Neuronal stem cell (in vitro differentiated cells): ENCODE data around the gene TRAPPC2.
"Not testable (repeated sequence)": the region's sequence is repeated elsewhere in the genome, so short reads cannot be mapped to it uniquely, and the experiment has no call there.

Experiments used
- DNase-seq: peaks from one replicate; pipeline ENCODE4 v3.0.0-alpha.2; 2013; ENCODE audit warnings: low spot score
- H2AFZ ChIP-seq: one replicate; pipeline ENCODE4 v1.6.1; 2013; ENCODE audit warnings: mild to moderate bottlenecking, low read length, inconsistent platforms
- H2AK5ac ChIP-seq: 2 replicates; pipeline ENCODE4 v1.6.1; 2013; ENCODE audit warnings: low read depth, mild to moderate bottlenecking, inconsistent platforms, low read length, moderate library complexity, mixed read lengths
- H2BK120ac ChIP-seq: 2 replicates; pipeline ENCODE4 v1.6.1; 2013; ENCODE audit warnings: low read depth, mild to moderate bottlenecking, inconsistent platforms, low read length, moderate library complexity, mixed read lengths
- H2BK12ac ChIP-seq: one replicate; pipeline ENCODE4 v1.6.1; 2013; ENCODE audit warnings: low read length, inconsistent platforms
- H2BK15ac ChIP-seq: 2 replicates; pipeline ENCODE4 v1.6.1; 2013; ENCODE audit warnings: mild to moderate bottlenecking, low read length, inconsistent platforms, mixed read lengths
- H2BK5ac ChIP-seq: one replicate; pipeline ENCODE4 v1.6.1; 2013; ENCODE audit warnings: inconsistent platforms, mild to moderate bottlenecking, low read length, moderate library complexity
- H3K14ac ChIP-seq: one replicate; pipeline ENCODE4 v1.6.1; 2013; ENCODE audit warnings: low read length, inconsistent platforms
- H3K18ac ChIP-seq: 2 replicates; pipeline ENCODE4 v1.6.1; 2013; ENCODE audit warnings: low read length, inconsistent platforms
- H3K23ac ChIP-seq: 2 replicates; pipeline ENCODE4 v1.6.1; 2013; ENCODE audit warnings: low read depth, mild to moderate bottlenecking, mixed read lengths, low read length, inconsistent platforms; ENCODE audit not compliant: poor library complexity
- H3K27ac ChIP-seq: replicated peaks from 3 replicates; pipeline ENCODE4 v1.5.1; 2013; ENCODE audit warnings: low read length, inconsistent platforms
- H3K27me3 ChIP-seq, 3 experiments: 2 replicates each; pipeline ENCODE4 v1.6.1; 2013; ENCODE audit warnings: low read length in 3 of 3, mild to moderate bottlenecking in 2 of 3, inconsistent platforms in 1 of 3, low read depth in 1 of 3, mixed read lengths in 1 of 3, moderate library complexity in 1 of 3; ENCODE audit not compliant: control insufficient read depth in 3 of 3, insufficient read depth in 3 of 3
- H3K36me3 ChIP-seq, 2 donors: replicated peaks in 1 of 2; 2 replicates each; pipeline ENCODE4 v1.6.1; 2013; ENCODE audit warnings: low read length in 2 of 2; ENCODE audit not compliant: control insufficient read depth in 2 of 2, insufficient read depth in 2 of 2
- H3K4ac ChIP-seq: 2 replicates; pipeline ENCODE4 v1.6.1; 2013; ENCODE audit warnings: inconsistent platforms, mild to moderate bottlenecking, low read length, moderate library complexity
- H3K4me1 ChIP-seq, 2 donors: 1 replicate in 1 of 2; 2 replicates in 1 of 2; pipeline ENCODE4 v1.6.1; 2013; ENCODE audit warnings: low read length in 2 of 2, low read depth in 1 of 2; ENCODE audit not compliant: control insufficient read depth in 2 of 2, insufficient read depth in 1 of 2
- H3K4me2 ChIP-seq: one replicate; pipeline ENCODE4 v1.6.1; 2013; ENCODE audit warnings: mild to moderate bottlenecking, low read length, inconsistent platforms; ENCODE audit not compliant: insufficient read depth, poor library complexity, severe bottlenecking
- H3K4me3 ChIP-seq, 2 donors: 2 replicates each; pipeline ENCODE4 v1.5.1; 2013; ENCODE audit warnings: low read length in 2 of 2, mild to moderate bottlenecking in 2 of 2, inconsistent platforms in 1 of 2, moderate library complexity in 1 of 2
- H3K79me1 ChIP-seq: one replicate; pipeline ENCODE4 v1.6.1; 2013; ENCODE audit warnings: low read depth, mild to moderate bottlenecking, inconsistent platforms, low read length, moderate library complexity
- H3K9ac ChIP-seq: one replicate; pipeline ENCODE4 v1.6.1; 2013; ENCODE audit warnings: mild to moderate bottlenecking, low read depth, low read length, inconsistent platforms; ENCODE audit not compliant: poor library complexity
- H3K9me3 ChIP-seq, 2 donors: replicated peaks in 1 of 2; 2 replicates each; pipeline versions ENCODE3 to v1.6.1; 2013; ENCODE audit warnings: low read length in 2 of 2, mild to moderate bottlenecking in 2 of 2, inconsistent platforms in 1 of 2, low read depth in 1 of 2, mixed read lengths in 1 of 2, moderate library complexity in 1 of 2; ENCODE audit not compliant: control insufficient read depth in 2 of 2, insufficient read depth in 1 of 2
- H4K8ac ChIP-seq: one replicate; pipeline ENCODE4 v1.6.1; 2013; ENCODE audit warnings: low read depth, mild to moderate bottlenecking, inconsistent platforms, low read length, moderate library complexity
- H4K91ac ChIP-seq: one replicate; pipeline ENCODE4 v1.6.1; 2013; ENCODE audit warnings: low read length, low read depth, mild to moderate bottlenecking, inconsistent platforms; ENCODE audit not compliant: poor library complexity
- WGBS, 2 donors: extraction: QIAGEN DNeasy Blood & Tissue Kit; methylation state at CpG; one replicate each; pipeline ENCODE4 v1.1.7; 2013; ENCODE audit warnings: missing lambda C conversion rate in 2 of 2, mixed read lengths in 1 of 2; ENCODE audit not compliant: insufficient read length in 2 of 2, insufficient replicate concordance in 1 of 2; ENCODE audit errors: extremely low coverage in 2 of 2; 5-methylcytosine and 5-hydroxymethylcytosine counted together

TRAPPC2 gene

DNA sequence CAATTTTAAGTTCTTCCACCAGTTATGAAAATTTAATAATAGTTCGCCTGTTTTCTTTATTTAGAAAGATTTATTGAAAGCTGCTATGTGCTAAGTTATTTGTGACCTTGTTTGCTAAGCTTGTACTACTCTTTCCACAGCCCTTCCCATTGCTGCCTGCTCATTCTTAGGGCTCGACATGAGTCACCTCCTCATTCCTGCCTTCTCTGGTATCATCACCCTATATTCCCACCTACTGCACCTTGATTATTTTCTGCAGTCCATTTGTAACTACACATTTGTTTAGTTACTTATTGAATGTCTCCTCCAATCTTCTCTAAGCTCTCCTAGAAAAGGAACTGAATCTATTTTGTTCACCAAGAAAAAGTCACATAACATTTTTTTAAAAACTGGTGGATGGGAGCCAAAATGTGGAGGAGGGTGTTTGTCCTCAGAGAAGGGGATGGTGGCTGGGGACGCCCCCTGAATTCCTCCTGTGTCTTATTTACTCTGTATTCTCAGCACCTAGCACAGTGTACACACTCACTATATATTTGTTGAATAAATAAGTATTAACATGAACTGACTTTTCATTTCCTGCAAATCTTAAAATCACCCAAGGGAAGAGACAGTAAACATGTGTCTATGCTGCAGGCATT is 49.2 kb downstream of the TRAPPC2 start:
- H3K4me3 ChIP-seq, result no peak overlapping the region
- no peaks in the 10 kb centered on the region for H3K36me3 ChIP-seq
- no peak overlapping the region for H3K4ac ChIP-seq
- DNase-seq, result no peak
- no peak overlapping the region for H2AFZ ChIP-seq
- H2BK12ac ChIP-seq, result no peak overlapping the region
- no peak overlapping the region for H3K18ac ChIP-seq
- H2BK5ac ChIP-seq, result no peak overlapping the region
- H3K79me1 ChIP-seq, result no peaks in the 10 kb centered on the region
- H3K4me1 ChIP-seq, result no peaks in the 10 kb centered on the region
- H3K4me2 ChIP-seq, result no peak overlapping the region
- H3K27ac ChIP-seq, result no peak overlapping the region
- no peak overlapping the region for H2AK5ac ChIP-seq
- H3K23ac ChIP-seq, result no peak overlapping the region
- WGBS, 2 donors, result no CpG with 5 or more reads among the region's 3 CpGs
- H2BK15ac ChIP-seq, result no peak overlapping the region
- H4K91ac ChIP-seq, result no peak overlapping the region
- no peak overlapping the region for H3K14ac ChIP-seq
- H3K9me3 ChIP-seq, result peaks cover 0 to 2% of the 10 kb centered on the region in 2 donors
- H3K27me3 ChIP-seq, result peaks cover 0 to 2% (median 0%) of the 10 kb centered on the region in 3 experiments
- H4K8ac ChIP-seq, result no peak overlapping the region
- no peak overlapping the region for H3K9ac ChIP-seq
- H2BK120ac ChIP-seq, result no peak overlapping the region

- Histone ChIP-seq H2BK12ac (no peak overlapping the region), H2BK120ac (no peak overlapping the region), H2AK5ac (no peak overlapping the region), H3K4ac (no peak overlapping the region), H3K27ac (no peak overlapping the region), H4K91ac (no peak overlapping the region), H2BK15ac (no peak overlapping the region), H4K8ac (no peak overlapping the region), H3K23ac (no peak overlapping the region), H3K79me1 (no peaks in the 10 kb centered on the region), H3K18ac (no peak overlapping the region), H3K4me2 (no peak overlapping the region), H3K36me3 (no peaks in the 10 kb centered on the region), H3K9me3 (peaks cover 0 to 2% of the 10 kb centered on the region in 2 donors), H3K4me1 (no peaks in the 10 kb centered on the region), H2BK5ac (no peak overlapping the region), H2AFZ (no peak overlapping the region), H3K9ac (no peak overlapping the region), H3K14ac (no peak overlapping the region), H3K27me3 (peaks cover 0 to 2% (median 0%) of the 10 kb centered on the region in 3 experiments), H3K4me3 (no peak overlapping the region)
- no peak for DNase-seq
- WGBS, 2 donors, result no CpG with 5 or more reads among the region's 4 CpGs
Observed at GRCh38 chrX:13684361-13684760, 50.1 kb downstream of the TRAPPC2 start.

GRCh38 chrX:13681595-13681994 is 52.8 kb downstream of the TRAPPC2 start:
- WGBS, 2 donors, result no CpG with 5 or more reads among the region's 7 CpGs
- no peak overlapping the region for H3K4me2 ChIP-seq
- peaks cover 0 to 2% of the 10 kb centered on the region in 2 donors for H3K9me3 ChIP-seq

DNA sequence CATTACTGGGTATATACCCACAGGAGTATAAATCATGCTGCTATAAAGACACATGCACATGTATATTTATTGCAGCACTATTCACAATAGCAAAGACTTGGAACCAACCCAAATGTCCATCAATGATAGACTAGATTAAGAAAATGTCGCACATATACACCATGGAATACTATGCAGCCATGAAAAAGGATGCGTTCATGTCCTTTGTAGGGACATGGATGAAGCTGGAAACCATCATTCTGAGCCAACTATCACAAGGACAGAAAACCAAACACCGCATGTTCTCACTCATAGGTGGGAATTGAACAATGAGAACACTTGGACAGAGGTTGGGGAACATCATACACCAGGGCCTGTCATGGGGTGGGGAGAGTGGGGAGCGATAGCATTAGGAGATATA is 54.7 kb downstream of the TRAPPC2 start:
- not testable (repeated sequence) for H2BK12ac ChIP-seq, H2BK120ac ChIP-seq, H3K4me2 ChIP-seq, H2BK15ac ChIP-seq, H3K27ac ChIP-seq, H3K9me3 ChIP-seq, H3K14ac ChIP-seq, DNase-seq, H4K91ac ChIP-seq, H3K23ac ChIP-seq, H3K79me1 ChIP-seq, H2BK5ac ChIP-seq, H3K18ac ChIP-seq, H2AK5ac ChIP-seq, H3K27me3 ChIP-seq, H4K8ac ChIP-seq, H3K4ac ChIP-seq, H3K9ac ChIP-seq, H3K4me1 ChIP-seq, H2AFZ ChIP-seq, H3K36me3 ChIP-seq, H3K4me3 ChIP-seq
- no CpG with 5 or more reads among the region's 4 CpGs for WGBS, 2 donors

More at GRCh38 chrX:13681595-13681994, 52.8 kb downstream of the TRAPPC2 start:
- H3K4me1 ChIP-seq, result no peaks in the 10 kb centered on the region
- H3K79me1 ChIP-seq, result no peaks in the 10 kb centered on the region
- H4K8ac ChIP-seq, result no peak overlapping the region
- H3K4ac ChIP-seq, result no peak overlapping the region
- no peak overlapping the region for H2BK5ac ChIP-seq
- H3K4me3 ChIP-seq, result no peak overlapping the region
- no peaks in the 10 kb centered on the region for H3K36me3 ChIP-seq
- H3K18ac ChIP-seq, result no peak overlapping the region
- no peak overlapping the region for H3K27ac ChIP-seq
- no peak overlapping the region for H2AK5ac ChIP-seq
- no peak overlapping the region for H2BK120ac ChIP-seq
- H2BK15ac ChIP-seq, result no peak overlapping the region
- H4K91ac ChIP-seq, result no peak overlapping the region
- H2BK12ac ChIP-seq, result no peak overlapping the region
- no peak overlapping the region for H2AFZ ChIP-seq
- DNase-seq, result no peak
- no peak overlapping the region for H3K9ac ChIP-seq
- no peaks in the 10 kb centered on the region for H3K27me3 ChIP-seq
- no peak overlapping the region for H3K23ac ChIP-seq
- H3K14ac ChIP-seq, result no peak overlapping the region
